GM18907 (cell line): Measurements from ENCODE around the gene TUBGCP6.
A peak's percentile ranks its signal among the peaks of the same experiment; 100 is the strongest.
"Not testable (repeated sequence)": the region's sequence is repeated elsewhere in the genome, so short reads cannot be mapped to it uniquely, and the experiment has no call there.

Experiments used
- ATAC-seq: cut with Tn5 transposase; IDR thresholded peaks from one replicate; pipeline ENCODE4 v1.9.1; 2021; ENCODE audit warnings: mild to moderate bottlenecking, moderate library complexity; ENCODE audit not compliant: unreplicated experiment

Gene TUBGCP6

GRCh38 chr22:50213263-50213662 is 31.6 kb downstream of the TUBGCP6 start:
- no peak for ATAC-seq

GRCh38 chr22:50211147-50211546 is 33.7 kb downstream of the TUBGCP6 start:
- no peak for ATAC-seq

GRCh38 chr22:50210378-50211139 is 34.3 kb downstream of the TUBGCP6 start:
- no peak for ATAC-seq

- no peak for ATAC-seq
Measured at GRCh38 chr22:50209893-50210292, 34.9 kb downstream of the TUBGCP6 start.

GRCh38 chr22:50208939-50209892 is 35.6 kb downstream of the TUBGCP6 start:
- no peak for ATAC-seq

- no peak for ATAC-seq
Measured at GRCh38 chr22:50208430-50208938, 36.3 kb downstream of the TUBGCP6 start.

GRCh38 chr22:50207383-50208140 is 37.3 kb downstream of the TUBGCP6 start:
- no peak for ATAC-seq

- no peak for ATAC-seq
Measured at GRCh38 chr22:50206599-50206998, 38.2 kb downstream of the TUBGCP6 start.

- ATAC-seq, result no peak
Measured at GRCh38 chr22:50205781-50206569, 38.8 kb downstream of the TUBGCP6 start.

- ATAC-seq, result not testable (repeated sequence)
Measured at GRCh38 chr22:50204998-50205397, 39.8 kb downstream of the TUBGCP6 start.

- no peak for ATAC-seq
Measured at GRCh38 chr22:50204571-50204970, 40.3 kb downstream of the TUBGCP6 start.

GRCh38 chr22:50203288-50203687 is 41.5 kb downstream of the TUBGCP6 start:
- no peak for ATAC-seq

GRCh38 chr22:50202130-50202666 is 42.6 kb downstream of the TUBGCP6 start:
- ATAC-seq, result no peak

- ATAC-seq, result peak; percentile 24
Measured at GRCh38 chr22:50201191-50202129, 43.4 kb downstream of the TUBGCP6 start.

- peak; percentile 63 for ATAC-seq
Measured at GRCh38 chr22:50200461-50201190, 44.2 kb downstream of the TUBGCP6 start, which contains the start of gene SELENOO. Gene SELENOO, plus strand, starts transcription at chr22:50201011. Its CDS starts 26 bp downstream, at chr22:50201037.

GRCh38 chr22:50199829-50200460 is 44.9 kb downstream of the TUBGCP6 start:
- no peak for ATAC-seq

- no peak for ATAC-seq
Measured at GRCh38 chr22:50199251-50199721, 45.5 kb downstream of the TUBGCP6 start.
